DOHH2 (cell line): ENCODE results near the gene NAPB.

Source experiments
- H3F3A ChIP-seq: fragments of 200-600 bp; sonication (generic), shearing (Covaris generic); 2 replicates; pipeline ENCODE4 v1.6.0; 2016; ENCODE audit warnings: antibody characterized with exemption, mild to moderate bottlenecking; ENCODE audit not compliant: control insufficient read depth, insufficient read depth
- H3K27ac ChIP-seq: fragments of 200-600 bp; sonication (generic); 2 replicates; pipeline ENCODE4 v1.5.1; 2014; ENCODE audit warnings: low read depth, mild to moderate bottlenecking, low read length, moderate library complexity
- H3K27me3 ChIP-seq: fragments of 200-600 bp; sonication (generic); 2 replicates; pipeline ENCODE4 v1.6.1; 2014; ENCODE audit warnings: mild to moderate bottlenecking, low read length, mixed read lengths; ENCODE audit not compliant: control insufficient read depth
- H3K36me3 ChIP-seq: fragments of 200-600 bp; sonication (generic); 2 replicates; pipeline ENCODE4 v1.6.1; 2014; ENCODE audit warnings: mild to moderate bottlenecking, low read length, moderate library complexity, mixed read lengths; ENCODE audit not compliant: control insufficient read depth
- H3K4me1 ChIP-seq: fragments of 200-600 bp; sonication (generic); 2 replicates; pipeline ENCODE4 v1.6.1; 2014; ENCODE audit warnings: mild to moderate bottlenecking, low read length, mixed read lengths; ENCODE audit not compliant: control insufficient read depth
- H3K4me2 ChIP-seq: fragments of 200-600 bp; sonication (generic); 2 replicates; pipeline ENCODE4 v1.6.0; 2014; ENCODE audit warnings: mild to moderate bottlenecking, low read length, moderate library complexity
- H3K4me3 ChIP-seq: fragments of 200-600 bp; sonication (generic); 2 replicates; pipeline ENCODE4 v1.5.1; 2014; ENCODE audit warnings: mild to moderate bottlenecking, low read length, mixed read lengths
- H3K79me2 ChIP-seq: fragments of 200-600 bp; sonication (generic); 2 replicates; pipeline ENCODE4 v1.6.1; 2014; ENCODE audit warnings: mild to moderate bottlenecking, low read length, mixed read lengths; ENCODE audit not compliant: control insufficient read depth
- H3K9me2 ChIP-seq: fragments of 200-600 bp; sonication (generic); replicated peaks from 2 replicates; pipeline ENCODE4 v1.6.1; 2014; ENCODE audit warnings: mild to moderate bottlenecking, low read length, mixed read lengths; ENCODE audit not compliant: control insufficient read depth
- H3K9me3 ChIP-seq: fragments of 200-600 bp; sonication (generic); 2 replicates; pipeline ENCODE4 v1.6.1; 2014; ENCODE audit warnings: antibody characterized with exemption, low read length, mixed read lengths; ENCODE audit not compliant: control insufficient read depth, insufficient read depth
- H4K20me1 ChIP-seq: fragments of 200-600 bp; sonication (generic); 2 replicates; pipeline ENCODE4 v1.6.0; 2014; ENCODE audit warnings: low read depth, mild to moderate bottlenecking, antibody characterized with exemption, low read length, moderate library complexity; ENCODE audit not compliant: control insufficient read depth, insufficient read depth
- CTCF ChIP-seq: fragments of 200-600 bp; sonication (generic); IDR thresholded peaks from one replicate; pipeline ENCODE4 v1.5.1; 2014; ENCODE audit warnings: antibody characterized with exemption, mild to moderate bottlenecking, low read depth, low read length; ENCODE audit not compliant: poor library complexity, severe bottlenecking
- EZH2phosphoT487 ChIP-seq: fragments of 200-600 bp; sonication (generic); IDR thresholded peaks from 2 replicates; pipeline ENCODE4 v1.6.1; 2017; ENCODE audit warnings: borderline replicate concordance, mild to moderate bottlenecking, antibody characterized with exemption, low read length, moderate library complexity, mixed read lengths

The NAPB gene

GRCh38 chr20:23415555-23415954 is 5.7 kb downstream of the NAPB start:
- Histone ChIP-seq H4K20me1 (0 out of 2 replicates have a peak, but pooled peaks cover 3% of the 10 kb centered on the region), H3K4me1 (peaks cover 11% of the 10 kb centered on the region), H3K4me3 (no peak overlapping the region), H3F3A (no peaks in the 10 kb centered on the region), H3K9me3 (no peaks in the 10 kb centered on the region), H3K36me3 (no peaks in the 10 kb centered on the region), H3K79me2 (peaks cover 89% of the 10 kb centered on the region), H3K9me2 (no peaks in the 10 kb centered on the region), H3K4me2 (no peak overlapping the region), H3K27me3 (no peaks in the 10 kb centered on the region), H3K27ac (no peak overlapping the region)
- TF ChIP-seq CTCF: no peak
- TF ChIP-seq EZH2phosphoT487: no peak

GRCh38 chr20:23414526-23415188 is 6.6 kb downstream of the NAPB start:
- Histone ChIP-seq H3K79me2 (peaks cover 89% of the 10 kb centered on the region), H3K36me3 (no peaks in the 10 kb centered on the region), H3F3A (no peaks in the 10 kb centered on the region), H3K9me3 (no peaks in the 10 kb centered on the region), H3K27me3 (no peaks in the 10 kb centered on the region), H3K9me2 (no peaks in the 10 kb centered on the region), H3K4me1 (peaks cover 5% of the 10 kb centered on the region), H4K20me1 (peaks cover 4% of the 10 kb centered on the region; the same call in 1 of the 2 replicates), H3K27ac (no peak overlapping the region), H3K4me3 (no peak overlapping the region), H3K4me2 (no peak overlapping the region)
- TF ChIP-seq EZH2phosphoT487 (no peak), CTCF (no peak)

- Histone ChIP-seq H3K4me3 (no peak overlapping the region), H3K36me3 (no peaks in the 10 kb centered on the region), H3F3A (no peaks in the 10 kb centered on the region), H3K27me3 (no peaks in the 10 kb centered on the region), H3K27ac (no peak overlapping the region), H3K4me2 (no peak overlapping the region), H3K4me1 (no peaks in the 10 kb centered on the region), H4K20me1 (peaks cover 5% of the 10 kb centered on the region; the same call in 1 of the 2 replicates), H3K9me2 (no peaks in the 10 kb centered on the region), H3K79me2 (peaks cover 89% of the 10 kb centered on the region), H3K9me3 (no peaks in the 10 kb centered on the region)
- TF ChIP-seq EZH2phosphoT487 (no peak), CTCF (no peak)
These were observed 7.3 kb downstream of the NAPB start for GRCh38 chr20:23413862-23414422.
